Measurements from ENCODE around the gene STOX1. TPM values are rescaled to one million over a fixed set of nuclear protein-coding genes. Genes with fewer than 3 reads are reported as not detected.
"Not testable (repeated sequence)": the region's sequence is repeated elsewhere in the genome, so short reads cannot be mapped to it uniquely, and the experiment has no call there.

Gene STOX1
- total and polyA plus RNA-seq, 2 donors (not counting 1 experiment from before 2014, with no cell fraction given), result under 0.01 to 0.05 TPM

DNA sequence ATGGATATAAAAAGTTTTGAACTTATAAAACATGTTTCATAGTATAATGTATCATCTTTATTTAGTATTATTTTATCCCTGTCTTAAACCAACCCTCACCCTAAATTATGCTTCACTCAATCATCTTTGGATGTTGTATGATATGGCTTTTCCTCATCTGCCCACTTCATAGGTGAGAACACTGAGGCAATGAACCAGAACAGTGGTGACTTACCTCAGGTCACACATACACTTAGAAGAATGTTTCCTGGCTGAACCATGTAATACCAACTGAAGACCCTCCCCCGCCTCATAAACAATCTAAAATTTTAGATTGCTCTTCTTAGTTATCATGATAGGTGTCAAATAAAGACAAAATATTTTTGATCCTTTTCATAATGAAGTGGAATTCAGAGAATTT, 22.6 kb upstream of the STOX1 start:
- Histone ChIP-seq H3K36me3 (ENCODE audit: control insufficient read depth, insufficient read depth, low read length) (no peaks in the 10 kb centered on the region), H3K79me2 (ENCODE audit: control insufficient read depth, insufficient read depth, low read length) (no peaks in the 10 kb centered on the region), H3K27me3 (ENCODE audit: control insufficient read depth, insufficient read depth, low read length) (no peaks in the 10 kb centered on the region), H3K27ac (ENCODE audit: insufficient read depth, low read length) (no peak overlapping the region), H3K4me1 (ENCODE audit: control insufficient read depth, extremely low read depth, insufficient read depth, low read length) (no peaks in the 10 kb centered on the region), H3K9ac (ENCODE audit: insufficient read depth, low read length) (no peak overlapping the region), H2AFZ (ENCODE audit: low read length) (no peak overlapping the region), H3K4me2 (ENCODE audit: extremely low read depth, insufficient read depth, low read length) (no peak overlapping the region), H4K20me1 (ENCODE audit: control insufficient read depth, extremely low read depth, insufficient read depth, low read length) (no peaks in the 10 kb centered on the region), H3K4me3 (replicated peaks in 1 of 4; ENCODE audit: control extremely low read depth in 1 of 4, insufficient read depth in 1 of 4, low read depth in 3 of 4, low read length in 4 of 4) (no peak overlapping the region), H3K9me3 (ENCODE audit: control insufficient read depth, insufficient read depth, low read depth, low read length) (no peaks in the 10 kb centered on the region)
- DNase-seq (ENCODE audit: low read depth in 2 of 2), result no peak
- no peak for TF ChIP-seq CTCF (conservative IDR thresholded peaks at IDR 0.05 in 1 of 2, IDR thresholded peaks at IDR 0.05 in 1 of 2; ENCODE audit: low read depth in 1 of 2, low read length in 2 of 2)
- no peak for TF ChIP-seq EZH2 (IDR thresholded peaks at IDR 0.05; ENCODE audit: low read length, missing control alignments)

- not testable (repeated sequence) for H3K9me3 ChIP-seq (ENCODE audit: control insufficient read depth, insufficient read depth, low read depth, low read length); H4K20me1 ChIP-seq (ENCODE audit: control insufficient read depth, extremely low read depth, insufficient read depth, low read length); DNase-seq (ENCODE audit: low read depth in 2 of 2); H3K4me1 ChIP-seq (ENCODE audit: control insufficient read depth, extremely low read depth, insufficient read depth, low read length); H3K9ac ChIP-seq (ENCODE audit: insufficient read depth, low read length); H3K36me3 ChIP-seq (ENCODE audit: control insufficient read depth, insufficient read depth, low read length); H3K4me2 ChIP-seq (ENCODE audit: extremely low read depth, insufficient read depth, low read length); H3K4me3 ChIP-seq (replicated peaks in 1 of 4; ENCODE audit: control extremely low read depth in 1 of 4, insufficient read depth in 1 of 4, low read depth in 3 of 4, low read length in 4 of 4); H3K27ac ChIP-seq (ENCODE audit: insufficient read depth, low read length); H3K79me2 ChIP-seq (ENCODE audit: control insufficient read depth, insufficient read depth, low read length); H3K27me3 ChIP-seq (ENCODE audit: control insufficient read depth, insufficient read depth, low read length); H2AFZ ChIP-seq (ENCODE audit: low read length)
These were observed 16.5 kb upstream of the STOX1 start for GRCh38 chr10:68810830-68811229.

DNA sequence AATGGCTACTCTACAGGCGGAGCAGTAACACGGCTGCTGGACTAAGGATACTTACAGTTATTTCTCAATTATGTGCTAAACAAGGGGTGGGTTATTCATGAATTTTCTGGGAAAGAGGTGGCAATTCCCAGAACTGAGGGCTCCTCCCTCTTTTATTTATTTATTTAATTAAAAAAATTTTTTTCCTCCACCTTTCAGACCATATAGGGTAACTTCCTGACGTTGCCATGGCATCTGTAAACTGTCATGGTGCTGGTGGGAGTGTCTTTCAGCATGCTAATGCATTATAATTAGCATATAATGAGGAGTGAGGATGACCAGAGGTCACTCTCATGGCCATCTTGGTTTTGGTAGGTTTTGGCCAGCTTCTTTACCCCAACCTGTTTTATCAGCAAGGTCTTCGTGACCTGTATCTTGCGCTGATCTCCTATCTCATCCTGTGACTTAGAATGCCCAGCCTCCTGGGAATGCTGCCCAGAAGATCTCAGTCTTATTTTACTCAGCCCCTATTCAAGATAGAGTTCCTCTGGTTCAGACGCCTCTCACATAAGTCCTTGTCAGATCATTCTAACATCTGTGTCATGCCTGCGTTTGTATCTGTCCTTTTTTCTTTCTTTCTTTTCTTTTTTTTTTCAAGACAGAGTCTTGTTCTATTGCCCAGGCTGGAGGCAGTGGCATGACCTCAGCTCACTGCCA, 15.9 kb upstream of the STOX1 start:
- no peaks in the 10 kb centered on the region for H4K20me1 ChIP-seq (ENCODE audit: control insufficient read depth, extremely low read depth, insufficient read depth, low read length)
- H3K4me1 ChIP-seq (ENCODE audit: control insufficient read depth, extremely low read depth, insufficient read depth, low read length), result no peaks in the 10 kb centered on the region
- TF ChIP-seq EZH2 (IDR thresholded peaks at IDR 0.05; ENCODE audit: low read length, missing control alignments), result no peak
- TF ChIP-seq CTCF (conservative IDR thresholded peaks at IDR 0.05 in 1 of 2, IDR thresholded peaks at IDR 0.05 in 1 of 2; ENCODE audit: low read depth in 1 of 2, low read length in 2 of 2), result no peak
- no peak overlapping the region for H3K27ac ChIP-seq (ENCODE audit: insufficient read depth, low read length)
- H2AFZ ChIP-seq (ENCODE audit: low read length), result no peak overlapping the region
- no peak overlapping the region for H3K4me3 ChIP-seq (replicated peaks in 1 of 4; ENCODE audit: control extremely low read depth in 1 of 4, insufficient read depth in 1 of 4, low read depth in 3 of 4, low read length in 4 of 4)
- H3K27me3 ChIP-seq (ENCODE audit: control insufficient read depth, insufficient read depth, low read length), result no peaks in the 10 kb centered on the region
- DNase-seq (ENCODE audit: low read depth in 2 of 2), result no peak
- H3K36me3 ChIP-seq (ENCODE audit: control insufficient read depth, insufficient read depth, low read length), result no peaks in the 10 kb centered on the region
- no peaks in the 10 kb centered on the region for H3K9me3 ChIP-seq (ENCODE audit: control insufficient read depth, insufficient read depth, low read depth, low read length)
- no peak overlapping the region for H3K9ac ChIP-seq (ENCODE audit: insufficient read depth, low read length)
- no peaks in the 10 kb centered on the region for H3K79me2 ChIP-seq (ENCODE audit: control insufficient read depth, insufficient read depth, low read length)
- H3K4me2 ChIP-seq (ENCODE audit: extremely low read depth, insufficient read depth, low read length), result no peak overlapping the region
